ENCODE measurements around the gene RORC. TPM values are rescaled to one million over a fixed set of nuclear protein-coding genes. Genes with fewer than 3 reads are reported as not detected.

RORC gene
- total RNA-seq, 1 experiment from 2014 or later = 0.26 TPM

GRCh38 chr1:151854658-151855057 is 23.1 kb upstream of the RORC start:
- H3K79me2 ChIP-seq (ENCODE audit: low read length) = no peaks in the 10 kb centered on the region
- H3K9me3 ChIP-seq (ENCODE audit: low read length) = no peaks in the 10 kb centered on the region
- no peak overlapping the region for H3K4me3 ChIP-seq (ENCODE audit: low read length)
- no peaks in the 10 kb centered on the region for H3K36me3 ChIP-seq (ENCODE audit: low read depth, low read length)
- H2AFZ ChIP-seq (ENCODE audit: low read length) = no peak overlapping the region
- no peaks in the 10 kb centered on the region for H3K9me2 ChIP-seq (replicated peaks; ENCODE audit: low read length)
- H3K9ac ChIP-seq (ENCODE audit: low read length) = no peak overlapping the region
- CTCF ChIA-PET = no interaction called here
- TF ChIP-seq CTCF (conservative IDR thresholded peaks at IDR 0.05; ENCODE audit: low read depth, low read length) (no peak), EZH2 (IDR thresholded peaks at IDR 0.05; ENCODE audit: low read length, unreplicated experiment) (no peak), EZH2phosphoT487 (IDR thresholded peaks at IDR 0.05; ENCODE audit: borderline replicate concordance, low read length) (no peak)
- ATAC-seq (no peak), DNase-seq (no peak)
- peaks cover 18% of the 10 kb centered on the region for H3K27me3 ChIP-seq (ENCODE audit: low read length)
- no peak overlapping the region for H3K4me2 ChIP-seq (ENCODE audit: low read length)
- no peaks in the 10 kb centered on the region for H3F3A ChIP-seq (ENCODE audit: low read length, unreplicated experiment)
- POLR2A ChIA-PET (ENCODE audit: unreplicated experiment) = no interaction called here
- intact Hi-C loops (cut with micrococcal nuclease) = no loop called here
- no peaks in the 10 kb centered on the region for H4K20me1 ChIP-seq (ENCODE audit: low read length)
- BruUV-seq (replicated peaks) = no TSS peak
- H3K27ac ChIP-seq (ENCODE audit: low read length) = no peak overlapping the region
- no peaks in the 10 kb centered on the region for H3K4me1 ChIP-seq (ENCODE audit: insufficient read depth, low read length)

GRCh38 chr1:151853411-151853943 is 21.9 kb upstream of the RORC start, which contains the start of gene THEM5:
TSS of gene THEM5 (minus strand) at chr1:151853712. CDS start at chr1:151853565, 147 bp downstream.
- POLR2A ChIA-PET (ENCODE audit: unreplicated experiment) = no interaction called here

More at GRCh38 chr1:151853411-151853943, 21.9 kb upstream of the RORC start, which contains the start of gene THEM5:
- ATAC-seq = no peak
- intact Hi-C loops (cut with micrococcal nuclease) = no loop called here
- TF ChIP-seq EZH2 (IDR thresholded peaks at IDR 0.05; ENCODE audit: low read length, unreplicated experiment) (no peak), CTCF (conservative IDR thresholded peaks at IDR 0.05; ENCODE audit: low read depth, low read length) (no peak), EZH2phosphoT487 (IDR thresholded peaks at IDR 0.05; ENCODE audit: borderline replicate concordance, low read length) (no peak)
- H3F3A ChIP-seq (ENCODE audit: low read length, unreplicated experiment) = no peaks in the 10 kb centered on the region
- no peaks in the 10 kb centered on the region for H3K4me1 ChIP-seq (ENCODE audit: insufficient read depth, low read length)
- no peak within 1 kb of the TSS for H3K4me3 ChIP-seq (ENCODE audit: low read length)
- H3K36me3 ChIP-seq (ENCODE audit: low read depth, low read length) = no peaks in the 10 kb centered on the region
- no peaks in the 10 kb centered on the region for H3K9me3 ChIP-seq (ENCODE audit: low read length)
- no peaks in the 10 kb centered on the region for H4K20me1 ChIP-seq (ENCODE audit: low read length)
- CTCF ChIA-PET = no interaction called here
- peaks cover 18% of the 10 kb centered on the region for H3K27me3 ChIP-seq (ENCODE audit: low read length)
- H3K27ac ChIP-seq (ENCODE audit: low read length) = no peak within 1 kb of the TSS
- H3K9ac ChIP-seq (ENCODE audit: low read length) = no peak within 1 kb of the TSS
- no peak within 1 kb of the TSS for H2AFZ ChIP-seq (ENCODE audit: low read length)
- DNase-seq = no peak
- BruUV-seq (replicated peaks) = no TSS peak
- no peak within 1 kb of the TSS for H3K4me2 ChIP-seq (ENCODE audit: low read length)
- H3K79me2 ChIP-seq (ENCODE audit: low read length) = no peaks in the 10 kb centered on the region
- H3K9me2 ChIP-seq (replicated peaks; ENCODE audit: low read length) = no peaks in the 10 kb centered on the region
